HepG2 (cell line): ENCODE results near the gene ANKS1A. TPM values are rescaled to one million over a fixed set of nuclear protein-coding genes. Genes with fewer than 3 reads are reported as not detected.

Source experiments
- HNRNPLL ChIP-seq: fragments of 200-400 bp; formaldehyde crosslinking; IDR thresholded peaks from 2 replicates; pipeline ENCODE4 v1.6.1; 2017; ENCODE audit warnings: mild to moderate bottlenecking, low read depth, low read length; ENCODE audit not compliant: poor library complexity, severe bottlenecking
- NPAS2 ChIP-seq: sonication (generic); formaldehyde crosslinking; IDR thresholded peaks from 2 replicates; pipeline ENCODE4 v1.8.0; 2022; ENCODE audit warnings: mild to moderate bottlenecking, missing genetic modification reagents, borderline replicate concordance
- POLR2G ChIP-seq: fragments of 200-400 bp; formaldehyde crosslinking; IDR thresholded peaks from 2 replicates; pipeline ENCODE4 v1.6.1; 2018; ENCODE audit warnings: mild to moderate bottlenecking, low read depth, low read length, moderate library complexity
- ZNF10 ChIP-seq: sonication (generic); formaldehyde crosslinking; IDR thresholded peaks from 2 replicates; pipeline ENCODE4 v1.4.0; 2020; ENCODE audit warnings: mild to moderate bottlenecking, low read depth, missing genetic modification reagents, borderline replicate concordance
- polyA plus RNA-seq, 8 experiments: library from polyadenylated mRNA; depleted of rRNA in 3 of 8; stranded (reverse) in 7 of 8; unstranded in 1 of 8; fragments of >200 nt; fragmentation: Illumina TruSeq in 4 of 8; extraction: Trizol in 4 of 8; gene quantifications; 2 replicates each; pipeline versions ENCODE4 v1.2.1 to v1.2.3, GENCODE V29; 2011 to 2016; ENCODE audit warnings: low read depth in 4 of 8, missing spikeins in 1 of 8, mixed read lengths in 1 of 8; ENCODE audit not compliant: insufficient read depth in 1 of 8
- total RNA-seq, 5 experiments: library from RNA; depleted of rRNA; stranded (reverse); fragments of >200 nt; fragmentation: Illumina TruSeq; extraction: Trizol; gene quantifications; 2 replicates each; pipeline ENCODE4 v1.2.3, GENCODE V29; 2016; ENCODE audit warnings: low read depth in 1 of 5
- TF ChIP-seq, protein P1 (sequence below): sonication (generic); formaldehyde crosslinking; IDR thresholded peaks from 2 replicates; pipeline ENCODE4 v1.8.1; 2022; ENCODE audit warnings: low read depth, mild to moderate bottlenecking, missing genetic modification reagents
- TF ChIP-seq, protein P2 (sequence below): sonication (generic); formaldehyde crosslinking; IDR thresholded peaks from 2 replicates; pipeline ENCODE4 v1.4.0; 2020; ENCODE audit warnings: mild to moderate bottlenecking, missing genetic modification reagents, borderline replicate concordance
- TF ChIP-seq, protein P3 (sequence below): sonication (generic); formaldehyde crosslinking; IDR thresholded peaks from 2 replicates; pipeline ENCODE4 v1.5.0; 2020; ENCODE audit warnings: missing genetic modification reagents, mild to moderate bottlenecking, borderline replicate concordance

The ANKS1A gene
- total and polyA plus RNA-seq, 2 of the 13 experiments (the other 11 are each of a cell fraction or from before 2014, with no cell fraction given) = 7.2 to 15.1 TPM

DNA sequence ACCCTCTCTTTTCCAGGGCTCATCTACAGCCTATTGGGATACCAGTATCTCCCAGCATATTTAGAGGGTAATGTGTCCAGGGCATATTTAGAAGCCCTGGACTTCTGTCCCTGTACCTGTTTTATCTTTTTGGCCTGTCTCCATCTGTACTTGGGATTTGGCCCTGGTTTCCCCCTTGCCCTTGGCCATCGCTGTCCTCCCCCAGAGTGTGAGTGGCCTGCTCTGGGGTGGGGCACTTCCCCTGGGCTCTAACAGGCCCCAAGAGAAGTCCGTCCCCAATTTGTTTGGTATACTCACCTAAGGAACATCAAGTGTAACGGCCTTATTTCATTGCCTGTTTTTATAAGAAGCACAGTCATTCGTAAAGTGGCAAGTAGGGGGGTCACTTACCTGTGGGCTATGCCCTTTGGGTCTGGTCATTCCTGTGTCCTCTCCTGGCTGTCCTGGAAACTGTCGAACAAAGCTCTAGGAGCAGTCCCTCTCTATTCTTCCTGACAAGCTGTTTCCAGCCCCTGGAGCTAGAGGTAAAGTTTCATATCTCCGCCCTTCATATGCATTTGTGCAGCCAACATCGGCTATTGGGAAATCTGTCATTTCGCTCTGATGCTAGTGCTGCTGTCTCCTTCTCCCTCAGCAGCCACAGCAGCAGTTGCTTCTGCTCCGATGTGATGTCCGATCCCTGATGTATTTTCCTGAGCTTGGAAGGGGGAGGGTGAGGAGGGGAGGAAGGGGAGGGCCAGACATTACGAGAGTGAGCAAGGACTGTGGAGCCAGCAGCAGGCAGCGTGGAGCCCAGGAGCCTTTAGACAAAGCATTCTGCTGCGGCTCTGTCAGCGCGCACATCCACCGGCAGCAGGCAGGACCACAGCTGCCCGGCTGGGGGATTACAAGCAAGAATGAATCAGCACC is 168.6 kb downstream of the ANKS1A start (continued):
- TF ChIP-seq, protein P1, sequence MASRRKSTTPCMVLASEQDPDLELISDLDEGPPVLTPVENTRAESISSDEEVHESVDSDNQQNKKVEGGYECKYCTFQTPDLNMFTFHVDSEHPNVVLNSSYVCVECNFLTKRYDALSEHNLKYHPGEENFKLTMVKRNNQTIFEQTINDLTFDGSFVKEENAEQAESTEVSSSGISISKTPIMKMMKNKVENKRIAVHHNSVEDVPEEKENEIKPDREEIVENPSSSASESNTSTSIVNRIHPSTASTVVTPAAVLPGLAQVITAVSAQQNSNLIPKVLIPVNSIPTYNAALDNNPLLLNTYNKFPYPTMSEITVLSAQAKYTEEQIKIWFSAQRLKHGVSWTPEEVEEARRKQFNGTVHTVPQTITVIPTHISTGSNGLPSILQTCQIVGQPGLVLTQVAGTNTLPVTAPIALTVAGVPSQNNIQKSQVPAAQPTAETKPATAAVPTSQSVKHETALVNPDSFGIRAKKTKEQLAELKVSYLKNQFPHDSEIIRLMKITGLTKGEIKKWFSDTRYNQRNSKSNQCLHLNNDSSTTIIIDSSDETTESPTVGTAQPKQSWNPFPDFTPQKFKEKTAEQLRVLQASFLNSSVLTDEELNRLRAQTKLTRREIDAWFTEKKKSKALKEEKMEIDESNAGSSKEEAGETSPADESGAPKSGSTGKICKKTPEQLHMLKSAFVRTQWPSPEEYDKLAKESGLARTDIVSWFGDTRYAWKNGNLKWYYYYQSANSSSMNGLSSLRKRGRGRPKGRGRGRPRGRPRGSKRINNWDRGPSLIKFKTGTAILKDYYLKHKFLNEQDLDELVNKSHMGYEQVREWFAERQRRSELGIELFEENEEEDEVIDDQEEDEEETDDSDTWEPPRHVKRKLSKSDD (CRISPR knock-in tag) = no peak
- no peak for TF ChIP-seq POLR2G
- TF ChIP-seq ZNF10 (CRISPR knock-in tag) = no peak
- no peak for TF ChIP-seq NPAS2 (CRISPR knock-in tag)
- TF ChIP-seq, protein P2, sequence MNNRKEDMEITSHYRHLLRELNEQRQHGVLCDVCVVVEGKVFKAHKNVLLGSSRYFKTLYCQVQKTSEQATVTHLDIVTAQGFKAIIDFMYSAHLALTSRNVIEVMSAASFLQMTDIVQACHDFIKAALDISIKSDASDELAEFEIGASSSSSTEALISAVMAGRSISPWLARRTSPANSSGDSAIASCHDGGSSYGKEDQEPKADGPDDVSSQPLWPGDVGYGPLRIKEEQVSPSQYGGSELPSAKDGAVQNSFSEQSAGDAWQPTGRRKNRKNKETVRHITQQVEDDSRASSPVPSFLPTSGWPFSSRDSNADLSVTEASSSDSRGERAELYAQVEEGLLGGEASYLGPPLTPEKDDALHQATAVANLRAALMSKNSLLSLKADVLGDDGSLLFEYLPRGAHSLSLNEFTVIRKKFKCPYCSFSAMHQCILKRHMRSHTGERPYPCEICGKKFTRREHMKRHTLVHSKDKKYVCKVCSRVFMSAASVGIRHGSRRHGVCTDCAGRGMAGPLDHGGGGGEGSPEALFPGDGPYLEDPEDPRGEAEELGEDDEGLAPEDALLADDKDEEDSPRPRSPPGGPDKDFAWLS (CRISPR knock-in tag) = no peak
- TF ChIP-seq, protein P3, sequence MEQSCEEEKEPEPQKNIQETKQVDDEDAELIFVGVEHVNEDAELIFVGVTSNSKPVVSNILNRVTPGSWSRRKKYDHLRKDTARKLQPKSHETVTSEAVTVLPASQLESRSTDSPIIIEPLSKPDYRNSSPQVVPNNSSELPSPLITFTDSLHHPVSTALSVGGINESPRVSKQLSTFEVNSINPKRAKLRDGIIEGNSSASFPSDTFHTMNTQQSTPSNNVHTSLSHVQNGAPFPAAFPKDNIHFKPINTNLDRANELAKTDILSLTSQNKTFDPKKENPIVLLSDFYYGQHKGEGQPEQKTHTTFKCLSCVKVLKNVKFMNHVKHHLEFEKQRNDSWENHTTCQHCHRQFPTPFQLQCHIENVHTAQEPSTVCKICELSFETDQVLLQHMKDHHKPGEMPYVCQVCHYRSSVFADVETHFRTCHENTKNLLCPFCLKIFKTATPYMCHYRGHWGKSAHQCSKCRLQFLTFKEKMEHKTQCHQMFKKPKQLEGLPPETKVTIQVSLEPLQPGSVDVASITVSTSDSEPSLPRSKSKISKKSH (CRISPR knock-in tag) = no peak
- TF ChIP-seq HNRNPLL = no peak
